GM19240 (cell line): Measurements from ENCODE around the gene ARNT2.
A peak's percentile ranks its signal among the peaks of the same experiment; 100 is the strongest.

ENCODE experiments used
- DNase-seq: peaks from one replicate; pipeline ENCODE4 v3.0.0; 2011; ENCODE audit warnings: low spot score; ENCODE audit not compliant: insufficient read length

ARNT2 gene

DNA sequence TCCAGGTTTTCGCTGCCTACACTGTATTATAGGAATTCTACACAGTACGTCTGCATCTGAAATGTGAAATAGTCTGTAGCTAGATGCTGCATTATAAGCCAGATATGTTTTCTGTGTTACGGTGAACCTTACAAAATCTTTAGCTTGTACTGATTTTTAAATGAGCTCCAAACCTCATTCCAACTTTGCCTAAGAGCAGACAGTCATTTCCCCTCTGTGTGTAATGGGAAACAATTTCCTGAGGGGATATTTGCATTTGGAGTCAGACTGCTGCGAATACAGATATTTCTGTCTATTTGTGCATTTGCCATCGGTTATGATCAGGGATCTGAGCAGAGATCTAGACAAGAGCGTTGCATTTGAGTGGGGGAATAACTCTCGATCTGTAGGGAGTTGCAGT lies 37.5 kb downstream of the ARNT2 start:
- DNase-seq: no peak

DNA sequence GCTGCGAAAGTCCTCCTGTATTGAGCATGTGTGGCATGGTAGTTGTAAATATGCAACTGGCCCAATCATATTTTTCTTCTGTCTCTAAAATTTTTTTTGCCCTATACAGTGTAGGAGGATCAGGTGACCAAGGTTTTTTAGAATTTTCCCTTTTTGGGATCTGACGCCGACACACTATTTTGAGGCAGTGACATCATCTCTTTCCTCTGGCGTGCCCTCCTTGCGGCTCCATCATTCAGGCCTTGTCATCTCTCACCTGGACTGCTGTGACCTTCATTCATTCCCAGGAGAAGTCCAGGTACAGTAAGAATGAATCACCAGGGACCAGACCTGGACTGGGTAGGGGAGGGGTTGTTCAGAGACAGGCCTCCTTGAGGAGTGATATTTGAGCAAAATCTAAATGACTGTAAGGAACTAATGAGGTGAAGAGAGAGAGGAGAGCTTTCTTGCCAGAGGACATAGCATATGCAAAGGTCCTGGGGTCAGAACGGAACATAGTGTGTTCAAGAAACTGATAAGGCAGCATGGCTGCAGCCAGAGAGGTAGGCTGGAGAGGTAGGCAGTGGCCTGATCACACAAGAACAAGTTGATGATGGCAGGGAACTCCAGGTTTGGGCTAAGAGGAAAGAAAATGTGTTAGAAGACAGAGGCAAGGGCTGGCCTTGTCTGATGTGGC lies 38.7 kb downstream of the ARNT2 start:
- DNase-seq: no peak

DNA sequence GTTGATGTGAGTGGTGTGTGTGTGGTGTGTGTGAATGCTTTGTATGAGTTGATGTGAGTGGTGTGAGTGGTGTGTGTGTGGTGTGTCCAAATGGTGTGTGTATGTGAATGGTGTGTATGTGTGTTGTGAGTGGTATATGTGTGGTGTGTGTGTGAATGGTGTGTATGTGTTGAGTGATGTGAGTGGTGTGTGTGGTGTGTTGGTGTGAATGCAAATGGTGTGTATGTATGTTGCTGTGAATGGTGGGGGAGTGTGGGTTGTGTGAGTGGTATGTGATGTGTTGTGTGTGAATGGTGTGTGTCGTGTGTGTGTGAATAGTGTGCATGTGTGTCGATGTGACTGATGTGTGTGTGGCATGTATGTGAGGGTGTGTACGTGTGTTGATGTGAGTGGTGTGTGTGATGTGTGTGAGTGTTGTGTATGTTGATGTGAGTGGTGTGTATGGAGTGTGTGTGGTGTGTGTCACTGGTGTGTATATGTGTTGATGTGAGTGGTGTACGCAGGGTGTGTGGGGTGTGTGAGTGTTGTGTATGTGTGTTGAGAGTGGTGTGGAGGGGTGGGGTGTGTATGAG lies 40.6 kb downstream of the ARNT2 start:
- no peak for DNase-seq

DNA sequence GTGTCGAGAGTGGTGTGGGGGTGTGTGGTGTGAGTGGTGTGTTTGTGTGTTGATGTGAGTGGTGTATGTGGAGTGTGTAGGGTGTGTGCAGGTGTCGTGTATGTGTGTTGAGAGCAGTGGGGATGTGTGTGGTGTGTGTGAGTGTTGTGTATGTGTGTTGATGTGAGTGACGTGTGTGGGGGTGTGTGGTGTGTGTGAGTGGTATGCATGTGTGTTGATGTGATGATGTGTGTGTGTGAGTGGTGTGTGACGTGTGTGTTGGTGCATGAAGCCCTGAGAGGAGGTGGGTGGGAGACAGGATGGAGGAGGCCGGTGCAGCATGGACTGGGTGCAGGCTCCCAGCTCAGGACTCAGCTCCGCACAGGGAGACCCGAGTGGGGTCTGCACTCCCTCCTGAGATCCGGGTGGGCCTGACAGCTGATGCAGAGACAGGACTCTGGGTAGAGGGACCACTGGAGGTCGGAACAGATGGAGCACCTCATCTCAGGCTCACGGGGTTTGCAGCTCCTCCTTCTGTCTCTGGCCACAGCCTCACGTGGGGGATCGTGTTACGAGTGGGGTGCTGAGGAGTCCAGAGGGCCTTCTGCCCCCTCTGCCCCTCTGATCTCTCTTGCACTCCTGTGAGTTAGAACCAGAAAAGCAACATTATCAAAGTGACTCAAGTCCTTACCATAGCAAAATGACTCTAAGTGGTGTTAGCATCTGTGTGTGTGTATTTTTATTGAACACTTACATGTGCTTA lies 41.3 kb downstream of the ARNT2 start:
- no peak for DNase-seq

DNA sequence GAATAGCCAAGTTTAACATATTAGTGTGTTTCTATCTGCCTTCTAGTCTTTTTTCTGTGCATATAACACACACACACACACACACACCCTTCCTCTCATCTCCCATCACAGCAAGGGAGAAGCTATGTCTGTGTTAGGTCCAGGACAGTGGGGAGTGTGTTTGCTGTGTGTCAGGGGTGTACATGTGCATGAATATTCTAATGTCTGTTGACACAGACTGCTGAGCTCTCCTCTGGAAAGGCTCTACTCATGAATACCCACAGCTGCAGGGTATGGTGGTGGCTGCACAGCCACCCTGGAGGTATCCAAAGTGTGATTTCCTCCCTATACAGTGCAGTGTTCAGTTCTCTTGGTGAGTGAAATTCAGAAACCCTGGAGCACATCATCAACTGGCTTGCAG lies 42.9 kb downstream of the ARNT2 start:
- DNase-seq: no peak

DNA sequence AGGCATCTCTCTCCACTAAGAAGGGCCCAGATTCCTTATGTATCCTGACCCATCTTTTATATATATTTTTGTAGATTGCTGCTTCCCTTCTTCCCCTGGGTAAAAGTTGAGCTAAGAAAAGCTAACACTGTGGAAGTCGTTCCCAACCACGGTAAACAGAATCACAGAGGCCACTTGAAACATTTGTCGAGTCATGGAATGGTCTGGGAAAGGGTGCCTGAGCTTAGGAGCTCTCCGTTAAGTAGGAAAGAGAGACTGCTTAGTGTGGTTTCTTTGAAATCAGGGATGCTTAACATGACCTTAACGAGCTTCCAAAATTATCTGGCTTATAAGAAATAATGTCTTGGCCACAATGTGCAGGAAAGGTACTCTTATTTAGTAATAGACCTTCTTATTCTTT lies 45.6 kb downstream of the ARNT2 start:
- no peak for DNase-seq

DNA sequence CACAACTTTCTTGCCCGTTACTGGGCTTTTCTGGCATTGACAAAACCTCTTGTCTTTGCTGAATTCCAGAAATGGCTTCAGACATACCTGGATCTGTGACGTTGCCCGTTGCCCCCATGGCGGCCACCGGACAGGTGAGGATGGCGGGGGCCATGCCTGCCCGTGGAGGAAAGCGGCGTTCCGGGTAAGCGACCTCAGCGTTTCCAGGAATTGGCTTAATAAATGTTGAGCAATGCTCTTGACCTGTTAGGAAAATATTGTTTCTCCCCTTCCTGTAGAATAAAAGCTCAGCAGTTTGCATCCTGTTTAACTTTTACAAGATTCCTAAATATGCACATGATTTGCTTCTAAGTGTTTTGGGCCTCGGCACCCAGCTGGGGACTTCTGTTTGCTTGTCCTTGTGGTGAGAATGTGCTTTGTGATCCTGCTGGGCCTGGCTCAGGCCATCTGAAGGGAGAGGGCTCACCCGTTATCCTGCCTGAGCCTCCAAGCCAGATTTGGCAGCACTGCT lies 46.7 kb downstream of the ARNT2 start:
- no peak for DNase-seq

DNA sequence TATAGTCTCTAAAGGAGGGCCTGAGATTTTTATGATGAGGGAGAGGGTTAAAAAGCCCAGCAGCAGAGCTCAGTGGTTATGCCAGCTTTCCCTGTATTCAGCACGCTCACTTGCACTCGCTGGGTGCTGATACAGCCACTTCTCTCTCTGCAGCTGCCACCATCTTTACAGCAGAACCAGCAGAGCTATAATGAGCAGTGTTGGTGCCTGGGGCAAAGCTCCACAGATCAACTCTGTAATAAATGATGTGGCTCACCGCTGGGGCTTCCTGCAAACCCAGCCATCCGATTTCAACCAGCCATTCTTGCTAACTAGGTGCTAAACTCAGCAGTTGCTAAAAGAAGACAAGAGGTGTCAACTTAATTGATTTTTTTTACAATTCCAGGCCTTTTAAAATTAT lies 48.0 kb downstream of the ARNT2 start:
- DNase-seq: no peak

DNA sequence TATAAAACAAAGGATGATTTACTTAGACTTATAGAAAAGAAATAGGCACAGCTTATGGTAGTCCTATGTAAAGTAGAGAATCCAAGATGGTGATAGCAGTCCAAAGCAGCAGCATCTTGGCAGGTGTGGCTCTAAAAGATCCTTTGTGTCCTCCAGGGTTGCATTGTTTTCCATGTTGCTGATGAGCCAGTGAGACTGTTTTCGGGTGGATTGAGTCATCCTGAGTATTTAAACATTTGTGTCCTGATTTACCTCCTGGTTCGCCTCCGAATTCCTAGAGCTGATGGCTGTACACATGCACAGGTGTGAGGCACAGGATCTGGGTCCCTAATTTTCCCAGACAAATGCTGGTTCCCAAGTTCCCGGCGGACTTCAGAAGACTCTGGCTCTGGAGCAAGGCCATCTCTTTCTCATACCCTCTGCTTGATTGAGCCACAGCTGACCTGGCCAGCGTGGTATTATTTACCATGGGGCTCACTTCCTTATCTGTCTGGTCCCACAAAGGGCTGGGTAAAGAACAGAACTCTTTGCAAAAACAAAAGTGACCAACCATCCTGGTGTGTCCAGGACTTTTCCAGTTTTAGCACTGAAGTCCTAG lies 51.0 kb downstream of the ARNT2 start:
- DNase-seq: no peak

DNA sequence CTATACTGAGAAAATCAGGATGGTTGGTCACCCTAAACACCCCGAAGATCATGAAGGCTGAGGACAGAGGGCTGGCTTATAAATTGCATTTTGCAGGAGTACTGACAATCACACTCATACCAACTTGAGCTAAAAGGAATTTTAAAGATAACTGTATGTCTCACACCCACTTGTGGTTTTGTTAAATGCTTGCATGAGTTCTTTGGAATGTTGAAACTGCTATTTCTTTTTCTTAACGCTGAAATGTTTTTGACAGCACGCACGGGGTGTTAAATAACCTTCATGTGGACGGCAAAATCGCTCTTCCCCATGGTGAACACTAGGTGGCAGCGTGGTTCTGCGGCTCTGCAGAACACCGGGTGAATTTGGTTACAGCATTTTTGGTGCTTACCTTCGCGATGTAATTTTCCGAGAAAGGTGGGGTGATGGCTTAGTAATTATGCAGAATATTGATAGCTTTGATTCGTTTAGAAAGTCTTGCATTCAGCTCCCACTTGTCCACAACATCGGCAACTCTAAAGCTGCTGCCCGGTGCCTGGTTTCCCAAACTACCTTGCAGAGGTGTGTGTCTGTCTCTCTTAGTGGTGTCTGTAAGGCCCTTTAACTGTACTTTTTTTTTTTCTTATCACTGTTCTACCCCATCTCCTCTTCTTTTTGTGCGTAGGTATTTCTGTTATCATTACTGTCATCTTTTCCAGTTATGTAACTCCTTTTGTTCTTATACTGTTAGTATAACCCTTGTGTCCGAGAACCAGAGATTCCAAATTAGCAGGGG lies 51.7 kb downstream of the ARNT2 start:
- peak; percentile 66 for DNase-seq

DNA sequence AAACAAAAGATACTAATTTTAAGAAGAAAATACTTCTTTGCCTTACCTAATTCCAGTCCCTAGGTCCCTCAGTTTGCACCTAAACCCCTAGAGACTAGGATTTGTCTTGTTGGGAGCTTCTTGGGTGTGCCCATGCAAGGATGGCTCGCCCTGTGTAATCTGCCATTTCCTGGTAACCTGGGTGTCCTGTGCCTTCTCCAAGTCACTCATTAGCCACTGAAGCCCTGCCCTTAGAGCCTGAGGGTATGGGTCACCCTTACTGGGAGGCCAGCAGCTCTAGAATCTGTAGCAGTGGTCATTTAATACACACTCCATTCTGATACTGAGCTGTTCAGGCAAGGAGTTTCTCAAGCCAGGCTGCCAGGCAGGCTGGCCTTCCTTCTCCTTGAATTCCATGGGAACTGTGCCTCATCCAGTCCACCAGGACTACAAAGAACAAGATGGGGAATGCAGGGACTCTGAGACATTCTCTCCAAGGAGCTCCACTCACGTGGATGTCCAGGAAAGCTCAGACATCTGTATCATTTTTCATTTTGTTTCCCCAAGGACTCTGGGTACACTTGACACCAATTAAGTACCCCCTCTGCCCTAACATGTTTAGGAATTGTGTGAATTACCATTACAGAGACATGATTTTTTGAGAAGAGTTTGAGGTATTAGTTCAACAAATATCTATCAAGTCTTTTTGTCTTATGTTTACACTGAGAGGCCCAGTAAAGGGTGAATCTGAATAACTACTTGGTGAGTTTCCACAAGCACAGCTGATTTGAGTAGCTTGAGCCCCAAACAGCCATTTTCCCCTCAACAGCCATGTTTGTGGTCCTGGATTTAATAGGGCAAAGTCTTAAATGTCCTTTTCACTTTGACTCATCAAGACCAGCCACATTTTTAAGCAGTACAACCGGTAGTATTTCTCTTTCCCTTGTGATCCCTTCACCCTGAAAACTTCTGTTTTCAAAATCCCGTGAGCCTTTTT lies 52.6 kb downstream of the ARNT2 start:
- no peak for DNase-seq

DNA sequence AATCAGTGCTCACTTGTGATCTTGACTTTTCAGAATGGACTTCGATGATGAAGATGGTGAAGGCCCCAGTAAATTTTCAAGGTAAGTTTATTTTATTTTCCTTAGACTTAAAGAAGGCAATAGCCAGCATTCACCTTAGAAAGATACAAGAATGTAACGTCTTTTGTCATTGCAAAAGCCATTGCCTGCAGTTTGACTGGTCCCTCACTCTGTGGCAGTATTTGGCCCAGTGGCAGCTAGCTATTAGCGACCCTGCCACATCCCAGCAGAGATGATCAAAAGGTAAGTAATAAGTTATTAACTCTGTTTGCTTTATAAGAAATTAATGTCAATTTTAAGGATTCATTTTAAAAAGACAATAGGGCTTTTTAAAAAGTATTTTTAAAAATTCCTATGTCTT lies 53.7 kb downstream of the ARNT2 start:
- no peak for DNase-seq

DNA sequence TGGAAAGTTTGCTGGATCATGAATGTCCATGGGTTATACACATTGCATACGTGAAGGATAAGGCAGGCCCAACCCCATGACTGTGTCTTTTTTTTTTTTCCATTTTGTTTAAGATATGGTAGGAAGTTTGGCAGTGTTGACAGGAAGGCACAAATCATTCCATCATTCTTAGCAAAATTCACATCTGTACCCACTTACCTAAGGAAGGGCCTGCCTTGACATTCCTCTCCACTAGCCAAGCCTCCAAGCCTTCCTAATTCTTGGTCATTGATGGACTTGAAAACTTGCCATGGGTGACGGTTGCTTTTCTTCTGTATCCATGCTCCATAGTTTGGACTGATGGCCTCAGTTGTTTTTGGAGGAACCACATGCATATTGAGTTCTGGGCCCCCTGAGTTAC lies 54.4 kb downstream of the ARNT2 start:
- no peak for DNase-seq

DNA sequence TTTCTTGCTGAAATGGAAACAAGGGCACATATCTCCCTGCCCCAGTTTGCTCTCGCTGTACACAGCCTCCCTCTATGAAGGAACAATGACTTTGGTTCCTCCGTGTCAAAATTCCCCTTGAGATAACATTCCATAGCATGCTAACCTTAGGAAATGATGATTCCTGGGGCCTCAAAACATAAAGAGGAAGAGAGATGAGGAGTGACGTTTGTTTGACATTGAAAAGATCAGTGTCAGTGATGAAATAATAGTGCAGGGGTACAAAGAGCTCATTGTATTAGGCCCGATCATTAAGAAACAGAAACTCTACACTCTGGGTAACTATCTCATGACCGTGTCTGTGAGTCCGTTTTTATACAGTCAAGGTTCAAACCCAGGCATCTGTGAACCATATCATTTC lies 55.2 kb downstream of the ARNT2 start:
- DNase-seq: no peak

DNA sequence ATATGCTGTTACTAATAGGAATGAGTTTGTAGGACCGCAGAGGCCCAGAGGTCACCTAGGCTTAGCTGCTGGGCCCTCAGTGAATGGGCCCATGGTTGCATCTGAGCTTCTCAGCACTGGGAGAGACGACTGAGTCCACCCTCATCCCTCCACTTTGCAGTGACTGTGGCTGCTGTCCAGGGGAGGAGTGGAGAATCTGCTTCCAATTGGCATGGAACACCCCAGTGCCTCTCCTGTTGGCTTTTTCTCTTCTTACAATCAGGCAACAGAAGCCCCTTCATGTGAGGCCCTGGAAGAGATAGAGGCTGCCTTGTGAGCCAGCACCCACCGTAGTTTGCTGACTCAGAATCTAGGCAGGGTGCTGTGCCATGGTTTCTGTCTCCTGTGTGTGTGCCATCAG lies 55.6 kb downstream of the ARNT2 start:
- no peak for DNase-seq

DNA sequence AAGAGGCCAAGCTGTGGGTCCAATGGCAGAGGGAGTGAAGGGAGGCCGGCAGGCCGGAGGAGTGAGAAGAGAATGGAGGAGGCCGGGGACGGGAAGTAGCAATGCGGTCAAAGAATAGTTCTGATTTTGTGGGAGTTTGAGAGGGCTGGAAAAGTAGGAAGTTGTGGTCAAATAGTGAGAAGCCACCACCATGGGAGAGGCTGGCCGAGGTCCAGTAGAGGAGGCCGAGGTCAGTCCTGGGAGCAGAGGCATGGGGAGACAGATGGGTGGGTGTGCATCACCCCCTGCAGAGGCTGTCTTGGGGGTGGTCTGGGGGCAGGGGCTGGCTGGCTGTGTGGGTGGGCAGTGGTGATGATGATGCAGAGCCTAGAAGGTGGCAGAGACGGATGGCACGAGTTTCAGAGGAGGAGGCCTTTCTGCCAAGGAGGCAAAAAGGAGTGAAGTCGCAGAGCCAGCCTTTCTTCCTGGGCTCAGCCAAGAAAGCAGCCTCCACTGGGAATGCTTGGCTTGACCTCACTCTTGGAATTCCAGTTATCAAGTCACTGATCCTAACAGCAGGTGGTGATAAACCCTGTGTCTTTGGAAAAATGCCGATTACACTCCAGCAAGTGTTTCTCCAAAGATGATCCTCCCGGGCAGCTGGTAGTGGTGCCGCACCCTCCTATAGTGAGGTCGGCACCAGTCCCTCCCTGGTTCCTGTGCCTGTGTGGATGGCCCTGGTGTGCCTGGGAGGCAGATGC lies 57.3 kb downstream of the ARNT2 start:
- no peak for DNase-seq

DNA sequence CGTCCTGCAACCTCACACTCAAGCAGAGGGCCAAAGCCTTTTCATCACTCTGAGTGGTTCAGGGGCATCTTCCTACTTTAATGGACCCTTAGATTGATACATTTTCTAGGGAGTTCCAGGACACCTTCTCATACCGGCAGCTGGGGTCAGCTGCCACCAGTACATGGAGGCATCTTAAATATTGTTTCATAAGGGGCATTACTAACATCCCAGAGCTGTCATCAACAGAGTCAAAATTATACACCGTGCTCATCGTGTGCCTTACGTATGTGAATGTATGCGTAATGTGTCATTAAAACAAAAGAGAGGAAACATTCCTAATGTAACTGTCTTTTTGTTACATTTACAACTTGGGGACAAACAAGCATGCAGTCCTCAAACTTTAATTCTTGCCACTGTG lies 57.9 kb downstream of the ARNT2 start:
- DNase-seq: no peak

DNA sequence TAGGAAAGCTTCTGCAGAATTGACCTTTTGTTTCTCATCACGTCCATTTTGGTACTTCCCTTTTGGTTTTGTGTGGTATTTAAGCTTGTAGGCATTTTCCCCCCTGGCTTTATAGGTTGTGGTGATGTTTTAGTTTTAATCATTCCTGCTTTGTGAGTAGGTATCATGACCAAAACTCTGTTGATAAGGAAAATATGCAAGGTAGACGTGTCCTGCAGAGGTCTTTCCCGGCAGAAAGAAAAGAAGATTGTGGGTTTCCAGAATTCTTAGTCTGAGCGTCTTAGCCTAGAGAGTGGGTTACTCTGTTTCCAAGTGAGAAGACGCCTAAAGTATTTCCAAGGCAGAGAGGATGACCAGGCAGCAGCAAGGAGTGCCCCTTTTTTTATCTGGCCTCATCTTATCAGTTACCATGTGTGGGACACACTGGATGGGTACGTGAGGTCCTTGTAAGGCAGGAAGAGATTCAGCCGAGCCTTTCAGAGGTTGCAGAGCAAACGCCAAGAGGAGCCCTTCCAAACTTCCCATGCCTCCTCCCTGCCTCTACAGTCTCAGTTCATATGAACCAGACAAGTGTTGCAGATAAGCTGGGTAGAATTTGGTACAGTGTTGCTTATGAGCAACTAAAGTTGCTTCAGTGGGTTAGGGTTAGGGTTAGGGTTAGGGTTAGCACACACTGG lies 58.8 kb downstream of the ARNT2 start:
- no peak for DNase-seq
